PC-3 (cell line): ENCODE results near the gene COX17. TPM values are rescaled to one million over a fixed set of nuclear protein-coding genes. Genes with fewer than 3 reads are reported as not detected.

Experiments used
- ATAC-seq: fragments of 200-7000 bp; cut with Tn5 transposase; 2 replicates; pipeline ENCODE4 v1.9.1; 2020; ENCODE audit warnings: mild to moderate bottlenecking, moderate library complexity
- BruUV-seq: library from RNA; stranded (reverse); fragments of 400-500 nt; replicated peaks from 2 replicates; lab custom pipeline; 2021; lab: Mats Ljungman, UMichigan
- CTCF ChIA-PET: fragments of 300-600 bp; sonication (Branson Sonifier 250); formaldehyde crosslinking; loops from one replicate; lab custom pipeline; 2022; ENCODE audit warnings: antibody characterized with exemption; lab: Charles Lee
- POLR2A ChIA-PET: fragments of 300-600 bp; sonication (Branson Sonifier 250); formaldehyde crosslinking; loops from one replicate; lab custom pipeline; 2022; ENCODE audit warnings: antibody characterized with exemption; ENCODE audit not compliant: unreplicated experiment; lab: Charles Lee
- DNase-seq: peaks from one replicate; pipeline ENCODE4 v3.0.0-alpha.2; 2015
- H2AFZ ChIP-seq: fragments of 300-600 bp; sonication (generic); 2 replicates; pipeline ENCODE4 v1.6.0; 2016; ENCODE audit warnings: antibody characterized with exemption, low read length
- H3F3A ChIP-seq: fragments of 300-600 bp; sonication (generic); one replicate; pipeline ENCODE4 v1.6.0; 2017; ENCODE audit warnings: antibody characterized with exemption, low read length, control low read depth, mild to moderate bottlenecking; ENCODE audit not compliant: unreplicated experiment
- H3K27ac ChIP-seq: fragments of 300-600 bp; sonication (generic); 2 replicates; pipeline ENCODE4 v1.5.1; 2016; ENCODE audit warnings: mild to moderate bottlenecking, low read length
- H3K27me3 ChIP-seq: fragments of 300-600 bp; sonication (generic); 2 replicates; pipeline ENCODE4 v1.6.1; 2016; ENCODE audit warnings: low read length, mixed read lengths
- H3K36me3 ChIP-seq: fragments of 300-600 bp; sonication (generic); 2 replicates; pipeline ENCODE4 v1.6.1; 2016; ENCODE audit warnings: low read depth, mixed run types, low read length, mixed read lengths
- H3K4me1 ChIP-seq: fragments of 300-600 bp; sonication (generic); 2 replicates; pipeline ENCODE4 v1.5.1; 2016; ENCODE audit warnings: low read length; ENCODE audit not compliant: insufficient read depth
- H3K4me2 ChIP-seq: fragments of 300-600 bp; sonication (generic); 2 replicates; pipeline ENCODE4 v1.6.0; 2016; ENCODE audit warnings: low read length
- H3K4me3 ChIP-seq: fragments of 300-600 bp; sonication (generic); 2 replicates; pipeline ENCODE4 v1.5.1; 2016; ENCODE audit warnings: mild to moderate bottlenecking, low read length, mixed read lengths
- H3K79me2 ChIP-seq: fragments of 300-600 bp; sonication (generic); 2 replicates; pipeline ENCODE4 v1.6.1; 2017; ENCODE audit warnings: low read length, mixed read lengths
- H3K9ac ChIP-seq: fragments of 300-600 bp; sonication (generic); 2 replicates; pipeline ENCODE4 v1.6.0; 2016; ENCODE audit warnings: mild to moderate bottlenecking, low read length
- H3K9me2 ChIP-seq: fragments of 300-600 bp; sonication (generic); replicated peaks from 2 replicates; pipeline ENCODE4 v1.6.1; 2016; ENCODE audit warnings: mixed run types, low read length, mixed read lengths
- H3K9me3 ChIP-seq: fragments of 300-600 bp; sonication (generic); 2 replicates; pipeline ENCODE4 v1.6.1; 2016; ENCODE audit warnings: low read length, mixed read lengths
- H4K20me1 ChIP-seq: fragments of 300-600 bp; sonication (generic); 2 replicates; pipeline ENCODE4 v1.6.1; 2016; ENCODE audit warnings: low read length, mixed read lengths
- EZH2 ChIP-seq: fragments of 300-600 bp; sonication (generic); IDR thresholded peaks from one replicate; pipeline ENCODE4 v1.6.1; 2017; ENCODE audit warnings: antibody characterized with exemption, mild to moderate bottlenecking, low read length; ENCODE audit not compliant: unreplicated experiment
- EZH2phosphoT487 ChIP-seq: fragments of 300-600 bp; sonication (generic); IDR thresholded peaks from 2 replicates; pipeline ENCODE4 v1.6.1; 2018; ENCODE audit warnings: mild to moderate bottlenecking, antibody characterized with exemption, low read length, borderline replicate concordance
- intact Hi-C: fragments of 100-400 bp; cut with micrococcal nuclease; formaldehyde crosslinking; loops from 2 replicates; pipeline ENCODE4 v1.9.0; 2023
- total RNA-seq: library from RNA; depleted of rRNA; stranded (reverse); fragments of >200 nt; gene quantifications from 2 replicates; pipeline ENCODE4 v1.2.3, GENCODE V29; 2014
- TF ChIP-seq, protein P1 (sequence below): fragments of 300-600 bp; sonication (generic); conservative IDR thresholded peaks from 2 replicates; pipeline ENCODE4 v1.5.1; 2017; ENCODE audit warnings: antibody characterized with exemption, low read depth, mild to moderate bottlenecking, low read length

Gene COX17
- total RNA-seq, 1 experiment from 2014 or later: 159 TPM

GRCh38 chr3:119658994-119659393 lies 18.2 kb downstream of the COX17 start:
- no peaks in the 10 kb centered on the region for H3K36me3 ChIP-seq
- no peaks in the 10 kb centered on the region for H3K27me3 ChIP-seq
- H3K9me3 ChIP-seq: no peaks in the 10 kb centered on the region
- peaks cover 8% of the 10 kb centered on the region for H3F3A ChIP-seq
- no peak overlapping the region for H3K4me3 ChIP-seq
- H2AFZ ChIP-seq: no peak overlapping the region
- no peaks in the 10 kb centered on the region for H3K79me2 ChIP-seq
- BruUV-seq: no TSS peak
- ATAC-seq: no peak
- no peaks in the 10 kb centered on the region; the same call in 1 of the 2 replicates for H3K9me2 ChIP-seq
- H4K20me1 ChIP-seq: no peaks in the 10 kb centered on the region
- H3K4me1 ChIP-seq: peaks cover 30% of the 10 kb centered on the region
- H3K4me2 ChIP-seq: no peak overlapping the region
- H3K9ac ChIP-seq: no peak overlapping the region
- POLR2A ChIA-PET: no interaction called here
- intact Hi-C loops: no loop called here
- CTCF ChIA-PET: no interaction called here
- DNase-seq: no peak
- no peak overlapping the region for H3K27ac ChIP-seq
- TF ChIP-seq EZH2 (no peak), EZH2phosphoT487 (no peak)

DNA sequence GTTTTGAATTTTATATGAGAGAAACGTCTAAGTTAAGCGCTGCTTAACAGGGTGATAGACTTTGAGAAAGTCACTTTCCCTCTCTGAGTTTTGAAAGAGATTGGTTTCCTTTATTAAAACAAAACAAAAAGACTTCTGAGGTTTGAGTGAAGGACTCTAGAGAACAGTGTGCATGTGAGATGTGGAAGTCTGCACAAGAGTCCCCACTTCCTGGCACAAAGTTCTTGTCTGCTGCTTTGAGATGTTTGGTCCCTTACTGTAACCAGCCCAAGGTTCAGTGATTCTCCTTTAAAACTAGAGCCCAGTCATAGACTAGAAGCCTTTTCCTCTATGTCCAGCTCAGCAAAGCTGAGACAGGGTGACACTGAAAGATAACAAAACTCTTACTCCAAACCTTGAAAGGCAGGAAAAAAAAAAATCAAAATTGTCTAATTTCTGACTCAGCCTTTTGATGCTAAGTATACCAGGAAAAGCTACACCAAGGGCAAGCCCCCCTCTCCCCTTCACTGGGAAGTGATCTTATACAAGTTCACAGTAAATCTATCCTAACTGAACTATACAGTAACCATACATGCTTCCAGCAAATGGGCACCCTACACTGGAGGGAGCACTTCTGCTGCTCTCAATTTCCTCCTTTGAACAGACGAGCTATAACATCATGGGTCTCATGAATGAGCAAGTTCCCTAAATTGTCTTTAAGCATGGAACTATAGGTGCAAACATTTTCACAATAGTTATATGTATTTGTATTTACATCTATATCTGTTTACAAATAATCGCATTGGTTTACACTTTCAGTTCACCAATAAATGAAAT lies 19.1 kb downstream of the COX17 start:
- Histone ChIP-seq H3K9ac (no peak overlapping the region), H3K27me3 (no peaks in the 10 kb centered on the region), H3K36me3 (no peaks in the 10 kb centered on the region), H3K9me2 (no peaks in the 10 kb centered on the region; the same call in 1 of the 2 replicates), H3K27ac (no peak overlapping the region), H2AFZ (no peak overlapping the region), H3K79me2 (no peaks in the 10 kb centered on the region), H4K20me1 (no peaks in the 10 kb centered on the region), H3F3A (peaks cover under 1% of the 10 kb centered on the region), H3K4me3 (no peak overlapping the region), H3K4me2 (no peak overlapping the region), H3K9me3 (no peaks in the 10 kb centered on the region), H3K4me1 (peaks cover 22% of the 10 kb centered on the region)
- DNase-seq (no peak), ATAC-seq (no peak)
- no TSS peak for BruUV-seq
- CTCF ChIA-PET: no interaction called here
- TF ChIP-seq EZH2phosphoT487: no peak
- no peak for TF ChIP-seq EZH2
- intact Hi-C loops: no loop called here
- POLR2A ChIA-PET: no interaction called here

- BruUV-seq: no TSS peak
- POLR2A ChIA-PET: no interaction called here
Observed at GRCh38 chr3:119653876-119654275, 23.3 kb downstream of the COX17 start.

More at GRCh38 chr3:119653876-119654275, 23.3 kb downstream of the COX17 start:
- intact Hi-C loops: no loop called here
- Histone ChIP-seq H3K36me3 (no peaks in the 10 kb centered on the region), H3K27me3 (no peaks in the 10 kb centered on the region), H3K79me2 (no peaks in the 10 kb centered on the region), H3F3A (no peaks in the 10 kb centered on the region), H3K9me3 (no peaks in the 10 kb centered on the region), H3K4me2 (no peak overlapping the region), H4K20me1 (no peaks in the 10 kb centered on the region), H2AFZ (no peak overlapping the region), H3K27ac (no peak overlapping the region), H3K9ac (no peak overlapping the region), H3K9me2 (no peaks in the 10 kb centered on the region; the same call in 1 of the 2 replicates), H3K4me3 (no peak overlapping the region), H3K4me1 (no peaks in the 10 kb centered on the region)
- CTCF ChIA-PET: no interaction called here
- TF ChIP-seq, protein P1, sequence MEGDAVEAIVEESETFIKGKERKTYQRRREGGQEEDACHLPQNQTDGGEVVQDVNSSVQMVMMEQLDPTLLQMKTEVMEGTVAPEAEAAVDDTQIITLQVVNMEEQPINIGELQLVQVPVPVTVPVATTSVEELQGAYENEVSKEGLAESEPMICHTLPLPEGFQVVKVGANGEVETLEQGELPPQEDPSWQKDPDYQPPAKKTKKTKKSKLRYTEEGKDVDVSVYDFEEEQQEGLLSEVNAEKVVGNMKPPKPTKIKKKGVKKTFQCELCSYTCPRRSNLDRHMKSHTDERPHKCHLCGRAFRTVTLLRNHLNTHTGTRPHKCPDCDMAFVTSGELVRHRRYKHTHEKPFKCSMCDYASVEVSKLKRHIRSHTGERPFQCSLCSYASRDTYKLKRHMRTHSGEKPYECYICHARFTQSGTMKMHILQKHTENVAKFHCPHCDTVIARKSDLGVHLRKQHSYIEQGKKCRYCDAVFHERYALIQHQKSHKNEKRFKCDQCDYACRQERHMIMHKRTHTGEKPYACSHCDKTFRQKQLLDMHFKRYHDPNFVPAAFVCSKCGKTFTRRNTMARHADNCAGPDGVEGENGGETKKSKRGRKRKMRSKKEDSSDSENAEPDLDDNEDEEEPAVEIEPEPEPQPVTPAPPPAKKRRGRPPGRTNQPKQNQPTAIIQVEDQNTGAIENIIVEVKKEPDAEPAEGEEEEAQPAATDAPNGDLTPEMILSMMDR: no peak
- TF ChIP-seq EZH2phosphoT487: no peak
- TF ChIP-seq EZH2: no peak
- no peak for ATAC-seq
- DNase-seq: no peak
